ENCODE results near the gene TMEM109.

Gene TMEM109

GRCh38 chr11:60946601-60947264 lies 32.8 kb downstream of the TMEM109 start:
- Mint-ChIP-seq H3K27ac (no peak overlapping the region), H3K36me3 (ENCODE audit: low read depth) (no peaks in the 10 kb centered on the region), H3K4me1 (ENCODE audit: low read depth) (peaks cover 13% of the 10 kb centered on the region), H3K27me3 (peaks cover 5% of the 10 kb centered on the region), H3K9me3 (no peaks in the 10 kb centered on the region), H3K4me3 (no peak overlapping the region)
- no peak for DNase-seq

DNA sequence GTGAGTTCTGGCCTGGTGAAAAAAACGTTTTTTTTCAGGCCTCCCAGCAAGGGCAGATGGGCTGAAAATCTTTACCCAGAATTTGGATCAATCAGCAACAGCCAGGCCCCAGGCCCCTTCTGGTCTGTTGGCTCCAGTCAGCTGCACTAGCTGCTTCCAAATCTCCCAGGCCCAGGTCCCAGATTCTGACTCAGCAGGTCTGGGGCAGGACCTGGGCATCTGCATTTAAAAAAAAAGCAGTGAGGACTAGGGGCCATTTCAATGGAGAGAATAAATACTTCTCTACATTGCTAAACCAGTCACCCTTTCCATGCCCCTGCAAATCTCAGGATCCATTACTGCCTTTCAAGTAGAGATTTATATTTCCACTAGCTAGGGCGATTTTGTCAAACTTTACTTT lies 33.7 kb downstream of the TMEM109 start:
- H3K27ac Mint-ChIP-seq, result no peak overlapping the region
- peaks cover 22% of the 10 kb centered on the region for H3K4me1 Mint-ChIP-seq (ENCODE audit: low read depth)
- peaks cover 15% of the 10 kb centered on the region for H3K27me3 Mint-ChIP-seq
- no peak for DNase-seq
- no peaks in the 10 kb centered on the region for H3K36me3 Mint-ChIP-seq (ENCODE audit: low read depth)
- H3K9me3 Mint-ChIP-seq, result no peaks in the 10 kb centered on the region
- H3K4me3 Mint-ChIP-seq, result no peak overlapping the region

DNA sequence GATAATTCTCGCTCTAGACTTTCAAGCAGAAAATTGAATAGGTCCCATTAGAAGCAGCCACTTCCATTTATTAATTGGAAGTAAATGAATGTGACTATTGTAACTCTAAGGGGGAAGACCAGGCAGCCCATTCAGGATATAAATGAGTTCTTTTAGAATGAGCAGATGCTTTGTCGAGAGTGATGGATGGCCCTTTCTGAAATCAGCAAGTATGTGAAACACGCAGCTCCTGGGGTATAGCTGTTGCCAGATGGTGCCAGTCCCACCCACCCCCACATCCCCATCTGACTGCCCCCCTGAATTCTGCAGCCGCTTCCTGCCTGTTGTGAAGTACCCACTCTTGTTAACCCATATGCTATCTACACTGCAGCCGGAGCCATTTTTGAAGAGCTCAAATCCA lies 34.3 kb downstream of the TMEM109 start:
- peaks cover 18% of the 10 kb centered on the region for H3K27me3 Mint-ChIP-seq
- no peak for DNase-seq
- H3K9me3 Mint-ChIP-seq, result no peaks in the 10 kb centered on the region
- H3K27ac Mint-ChIP-seq, result no peak overlapping the region
- H3K4me1 Mint-ChIP-seq (ENCODE audit: low read depth), result peaks cover 27% of the 10 kb centered on the region
- no peak overlapping the region for H3K4me3 Mint-ChIP-seq
- no peaks in the 10 kb centered on the region for H3K36me3 Mint-ChIP-seq (ENCODE audit: low read depth)

DNA sequence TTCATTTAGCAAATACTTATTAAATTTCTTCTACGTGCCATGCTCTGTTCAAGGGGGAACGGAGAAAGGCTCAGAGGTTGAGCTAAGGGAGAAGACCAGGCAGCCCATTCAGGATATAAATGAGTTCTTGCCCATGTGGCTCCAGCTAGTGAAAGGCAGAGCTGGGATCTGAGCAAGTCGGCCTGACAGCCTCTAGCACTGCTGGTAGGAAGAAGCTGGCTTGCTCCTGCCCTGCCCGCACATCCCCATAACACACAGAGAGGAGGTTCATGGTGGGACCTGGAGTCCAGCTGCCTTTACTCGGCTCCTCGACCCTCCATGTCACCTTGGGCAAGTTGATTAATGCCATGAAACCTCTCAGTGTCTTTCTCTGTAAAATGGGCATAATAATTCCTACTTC lies 36.1 kb downstream of the TMEM109 start:
- Mint-ChIP-seq H3K27ac (peak overlapping the region; percentile 72), H3K36me3 (ENCODE audit: low read depth) (no peaks in the 10 kb centered on the region), H3K4me1 (ENCODE audit: low read depth) (peaks cover 27% of the 10 kb centered on the region), H3K27me3 (peaks cover 18% of the 10 kb centered on the region), H3K4me3 (peak overlapping the region; percentile 41), H3K9me3 (no peaks in the 10 kb centered on the region)
- no peak for DNase-seq

- no peaks in the 10 kb centered on the region for H3K9me3 Mint-ChIP-seq
Measured at GRCh38 chr11:60950933-60951605, 37.1 kb downstream of the TMEM109 start.

DNA sequence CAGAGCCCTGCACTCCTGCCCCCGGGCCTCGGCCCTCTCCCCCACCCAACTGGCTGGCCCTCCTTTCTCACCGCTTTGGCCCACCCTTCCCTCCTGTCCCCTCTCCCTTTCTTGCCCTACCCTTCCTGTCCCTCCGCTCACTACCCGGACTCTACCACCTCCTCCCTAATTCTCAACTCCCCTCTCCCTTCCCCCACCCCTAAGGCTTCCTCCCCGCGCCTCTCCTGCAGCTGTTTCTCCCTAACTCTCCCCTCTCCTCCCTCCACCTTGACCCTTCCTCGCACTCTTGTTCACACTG lies 37.6 kb downstream of the TMEM109 start:
- peaks cover 27% of the 10 kb centered on the region for H3K4me1 Mint-ChIP-seq (ENCODE audit: low read depth)
- DNase-seq, result no peak
- peak overlapping the region; percentile 84 for H3K27ac Mint-ChIP-seq
- no peaks in the 10 kb centered on the region for H3K9me3 Mint-ChIP-seq
- peaks cover 18% of the 10 kb centered on the region for H3K27me3 Mint-ChIP-seq
- no peaks in the 10 kb centered on the region for H3K36me3 Mint-ChIP-seq (ENCODE audit: low read depth)
- H3K4me3 Mint-ChIP-seq, result peak overlapping the region; percentile 71

More at GRCh38 chr11:60950933-60951605, 37.1 kb downstream of the TMEM109 start:
- Mint-ChIP-seq H3K36me3 (ENCODE audit: low read depth) (no peaks in the 10 kb centered on the region), H3K4me1 (ENCODE audit: low read depth) (peaks cover 27% of the 10 kb centered on the region), H3K4me3 (no peak overlapping the region), H3K27me3 (peaks cover 18% of the 10 kb centered on the region), H3K27ac (no peak overlapping the region)
- DNase-seq, result peak; percentile 65

DNA sequence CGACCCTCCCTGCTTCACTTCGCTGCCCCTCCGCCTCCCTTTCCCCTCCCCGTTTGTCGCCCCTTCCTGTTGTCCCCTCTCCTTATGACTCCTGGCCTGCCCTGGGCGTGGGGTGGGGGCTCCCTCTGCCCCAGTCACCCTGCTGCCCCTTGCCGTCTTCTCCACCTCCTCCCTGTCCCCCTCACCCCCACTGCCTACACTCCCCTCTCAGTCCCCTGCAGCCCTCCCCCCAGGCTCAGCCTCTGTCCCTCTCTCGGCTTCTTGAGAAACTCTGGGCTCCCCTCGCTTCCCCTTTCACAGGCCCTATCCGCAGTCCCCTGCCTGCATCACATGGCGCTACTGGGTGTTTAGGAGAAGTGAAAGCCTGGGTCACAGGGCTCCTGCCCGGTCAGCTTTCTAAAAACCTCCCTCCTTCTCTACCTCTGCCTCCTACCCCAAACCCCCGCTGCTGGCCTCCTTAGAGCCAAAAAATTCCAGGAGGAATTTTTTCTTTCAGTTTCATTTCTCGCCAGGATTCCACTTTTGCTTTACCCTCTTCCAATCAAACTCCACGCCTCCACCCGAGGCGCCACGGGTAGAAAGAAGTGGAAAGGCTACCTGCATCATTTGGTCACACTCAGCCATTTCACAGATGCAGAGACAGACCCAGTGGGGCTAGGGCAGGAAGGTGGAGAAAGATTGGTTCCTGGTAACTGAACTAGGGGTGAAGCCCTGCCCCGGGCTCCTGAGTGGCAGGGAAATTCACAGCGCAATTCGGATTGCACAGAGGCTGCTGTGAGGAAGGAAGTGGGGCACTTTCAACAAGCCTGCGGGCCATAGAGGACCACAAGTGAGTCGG lies 38.2 kb downstream of the TMEM109 start, which contains the start of gene SLC15A3:
Gene SLC15A3, minus strand, starts transcription at position 273 of the 838 bp plus-strand sequence. CDS start 625 bp downstream, outside the sequence.
- H3K4me1 Mint-ChIP-seq (ENCODE audit: low read depth), result peaks cover 27% of the 10 kb centered on the region

GRCh38 chr11:60952742-60953170 lies 38.8 kb downstream of the TMEM109 start:
- peaks cover 27% of the 10 kb centered on the region for H3K4me1 Mint-ChIP-seq (ENCODE audit: low read depth)
- H3K36me3 Mint-ChIP-seq (ENCODE audit: low read depth), result no peaks in the 10 kb centered on the region

More for the DNA sequence above, 38.2 kb downstream of the TMEM109 start, which contains the start of gene SLC15A3:
- H3K9me3 Mint-ChIP-seq, result no peaks in the 10 kb centered on the region
- H3K4me3 Mint-ChIP-seq, result peak within 1 kb of the TSS; percentile 71
- no peaks in the 10 kb centered on the region for H3K36me3 Mint-ChIP-seq (ENCODE audit: low read depth)
- H3K27ac Mint-ChIP-seq, result peak within 1 kb of the TSS; percentile 84
- peaks cover 18% of the 10 kb centered on the region for H3K27me3 Mint-ChIP-seq
- peak; percentile 52 for DNase-seq

GRCh38 chr11:60953781-60954180 lies 39.8 kb downstream of the TMEM109 start:
- H3K4me3 Mint-ChIP-seq, result no peak overlapping the region
- H3K27me3 Mint-ChIP-seq, result peaks cover 18% of the 10 kb centered on the region
- H3K9me3 Mint-ChIP-seq, result no peaks in the 10 kb centered on the region
- H3K27ac Mint-ChIP-seq, result no peak overlapping the region
- H3K36me3 Mint-ChIP-seq (ENCODE audit: low read depth), result no peaks in the 10 kb centered on the region
- DNase-seq, result no peak
- peaks cover 23% of the 10 kb centered on the region for H3K4me1 Mint-ChIP-seq (ENCODE audit: low read depth)

More at GRCh38 chr11:60952742-60953170, 38.8 kb downstream of the TMEM109 start:
- H3K27ac Mint-ChIP-seq, result no peak overlapping the region
- peaks cover 18% of the 10 kb centered on the region for H3K27me3 Mint-ChIP-seq
- H3K4me3 Mint-ChIP-seq, result peak overlapping the region; percentile 71
- no peak for DNase-seq
- no peaks in the 10 kb centered on the region for H3K9me3 Mint-ChIP-seq

GRCh38 chr11:60954421-60954820 lies 40.5 kb downstream of the TMEM109 start:
- Mint-ChIP-seq H3K9me3 (no peaks in the 10 kb centered on the region), H3K27me3 (peaks cover 18% of the 10 kb centered on the region)
- DNase-seq, result no peak

DNA sequence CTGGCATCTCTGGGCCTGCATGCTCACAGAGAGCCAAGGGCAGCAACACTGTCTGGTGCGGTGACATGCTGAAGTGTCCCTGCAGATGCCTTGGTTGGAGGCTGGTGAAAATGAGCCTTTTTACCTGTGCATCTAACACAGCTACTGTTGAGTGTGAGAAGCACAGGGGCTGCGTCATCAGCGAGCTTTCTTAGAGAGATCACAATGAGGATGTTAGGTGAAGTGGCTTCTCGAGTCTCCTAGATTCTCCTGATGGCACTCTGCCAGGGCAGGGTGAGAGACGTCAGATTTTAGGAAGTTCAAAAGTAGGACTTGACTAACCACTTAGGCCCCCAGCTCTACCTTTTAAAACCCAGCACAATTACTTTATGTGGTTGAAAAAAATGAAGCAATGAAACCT lies 41.6 kb downstream of the TMEM109 start:
- H3K27ac Mint-ChIP-seq, result no peak overlapping the region
- no peaks in the 10 kb centered on the region for H3K9me3 Mint-ChIP-seq
- peaks cover 17% of the 10 kb centered on the region for H3K4me1 Mint-ChIP-seq (ENCODE audit: low read depth)
- peaks cover 21% of the 10 kb centered on the region for H3K27me3 Mint-ChIP-seq
- H3K36me3 Mint-ChIP-seq (ENCODE audit: low read depth), result no peaks in the 10 kb centered on the region
- no peak overlapping the region for H3K4me3 Mint-ChIP-seq
- DNase-seq, result no peak

More at GRCh38 chr11:60954421-60954820, 40.5 kb downstream of the TMEM109 start:
- Mint-ChIP-seq H3K4me1 (ENCODE audit: low read depth) (peaks cover 23% of the 10 kb centered on the region), H3K36me3 (ENCODE audit: low read depth) (no peaks in the 10 kb centered on the region), H3K4me3 (no peak overlapping the region), H3K27ac (no peak overlapping the region)

GRCh38 chr11:60957188-60957587 lies 43.2 kb downstream of the TMEM109 start:
- Mint-ChIP-seq H3K36me3 (ENCODE audit: low read depth) (no peaks in the 10 kb centered on the region), H3K4me3 (no peak overlapping the region), H3K27ac (no peak overlapping the region), H3K9me3 (no peaks in the 10 kb centered on the region), H3K4me1 (ENCODE audit: low read depth) (peaks cover 9% of the 10 kb centered on the region), H3K27me3 (peaks cover 14% of the 10 kb centered on the region)
- no peak for DNase-seq

- no peaks in the 10 kb centered on the region for H3K4me1 Mint-ChIP-seq (ENCODE audit: low read depth)
- DNase-seq, result no peak
- no peaks in the 10 kb centered on the region for H3K9me3 Mint-ChIP-seq
- no peak overlapping the region for H3K27ac Mint-ChIP-seq
- H3K27me3 Mint-ChIP-seq, result peaks cover 6% of the 10 kb centered on the region
- no peaks in the 10 kb centered on the region for H3K36me3 Mint-ChIP-seq (ENCODE audit: low read depth)
- no peak overlapping the region for H3K4me3 Mint-ChIP-seq
Measured at GRCh38 chr11:60959431-60959830, 45.5 kb downstream of the TMEM109 start.

- no peaks in the 10 kb centered on the region for H3K9me3 Mint-ChIP-seq
- H3K36me3 Mint-ChIP-seq (ENCODE audit: low read depth), result no peaks in the 10 kb centered on the region
- no peaks in the 10 kb centered on the region for H3K4me1 Mint-ChIP-seq (ENCODE audit: low read depth)
- H3K27me3 Mint-ChIP-seq, result peaks cover 6% of the 10 kb centered on the region
- H3K4me3 Mint-ChIP-seq, result no peak overlapping the region
- no peak overlapping the region for H3K27ac Mint-ChIP-seq
- DNase-seq, result no peak
Measured at GRCh38 chr11:60960405-60960804, 46.4 kb downstream of the TMEM109 start.

Measured in activated T-cell treated with anti-CD3 and anti-CD28 coated beads, Interleukin-2, amount 50 U/mL, for 24 hours (primary cell).